ENCODE data around the gene SORL1-AS1.
A peak's percentile ranks its signal among the peaks of the same experiment; 100 is the strongest.

Gene SORL1-AS1

DNA sequence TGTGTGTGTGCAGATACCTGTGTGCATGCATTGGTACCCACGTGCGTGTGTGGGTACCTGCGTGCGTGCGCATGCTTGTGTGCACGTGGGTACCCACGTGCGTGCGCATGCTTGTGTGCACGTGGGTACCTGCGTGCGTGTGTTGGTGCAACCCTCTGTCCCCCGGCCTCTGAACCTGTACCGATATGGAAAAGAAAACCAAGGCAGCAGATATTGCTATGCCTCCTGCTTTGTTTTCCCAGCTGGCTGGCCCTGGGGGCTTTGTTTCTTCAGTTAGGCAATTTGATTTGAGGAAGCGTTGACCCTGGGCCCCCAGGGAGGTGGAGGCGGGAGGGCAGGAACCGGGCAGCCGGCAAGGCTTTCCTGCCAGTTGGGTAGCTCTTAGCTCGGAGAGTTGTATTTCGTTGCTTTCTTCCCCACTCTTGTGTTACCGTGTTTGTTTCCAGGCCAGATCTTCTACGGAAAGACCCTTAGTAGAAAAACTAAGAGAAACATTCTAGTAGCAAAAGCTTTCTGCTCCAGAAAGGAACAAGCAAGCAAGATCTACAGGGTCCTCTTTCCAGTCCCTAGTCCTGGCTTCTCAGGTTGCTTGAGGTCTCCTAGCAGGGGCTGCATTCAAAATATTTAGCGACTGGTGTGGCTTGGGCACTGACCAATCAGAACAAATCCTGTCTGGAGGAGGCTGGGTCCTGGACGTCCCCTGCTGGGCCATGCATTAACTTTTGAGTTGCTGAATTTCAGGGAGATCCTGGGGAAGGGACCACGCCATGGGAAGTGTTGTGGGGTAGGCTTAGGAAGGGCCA lies 26.3 kb upstream of the SORL1-AS1 start:
- no peak for DNase-seq (ENCODE audit: insufficient read length, low spot score)
- no peak for TF ChIP-seq POLR2A (IDR thresholded peaks at IDR 0.05; ENCODE audit: low read depth, low read length)
- no peak for TF ChIP-seq POU2F2 (IDR thresholded peaks at IDR 0.05; ENCODE audit: low read depth, low read length)
- TF ChIP-seq SPI1 (IDR thresholded peaks at IDR 0.05; ENCODE audit: low read depth, low read length) = no peak
- TF ChIP-seq POLR2AphosphoS5 (IDR thresholded peaks at IDR 0.05; ENCODE audit: low read depth, low read length) = no peak
- TF ChIP-seq PAX5 (IDR thresholded peaks at IDR 0.05; ENCODE audit: insufficient read depth, low read length, severe bottlenecking) = no peak
- no peak for TF ChIP-seq TAF1 (IDR thresholded peaks at IDR 0.05; ENCODE audit: low read depth, low read length)
- peak; percentile 9 for FAIRE-seq

DNA sequence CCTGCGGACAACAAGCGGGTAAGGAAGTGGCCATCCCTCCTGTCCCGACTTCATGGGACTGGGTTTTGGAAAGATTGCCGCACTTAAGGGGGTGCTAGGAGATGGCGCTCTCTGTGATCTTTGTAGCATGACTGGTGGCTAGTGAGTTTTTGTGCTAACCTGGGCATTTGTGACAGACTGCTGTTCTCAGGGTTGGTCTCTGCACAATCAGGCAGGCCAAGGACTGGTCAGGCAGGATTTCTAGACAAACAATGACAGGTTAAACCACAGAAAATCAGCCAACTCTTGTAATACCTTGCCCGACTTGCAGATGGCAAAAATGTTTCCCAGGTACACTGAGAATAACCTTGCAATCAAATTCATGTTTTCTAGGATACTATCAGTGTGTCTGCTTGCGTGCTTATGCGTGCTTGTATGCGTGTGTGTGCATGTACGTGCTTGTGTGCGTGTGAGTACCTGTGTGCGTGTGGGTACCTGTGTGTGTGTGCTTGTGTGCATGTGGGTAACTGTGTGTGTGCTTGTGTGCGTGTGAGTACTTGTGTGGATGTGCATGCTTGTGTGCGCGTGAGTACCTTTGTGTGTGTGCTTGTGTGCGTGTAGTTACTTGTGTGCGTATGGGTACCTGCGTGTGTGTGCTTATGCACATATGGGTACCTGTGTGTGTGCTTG lies 25.6 kb upstream of the SORL1-AS1 start:
- no peak for DNase-seq (ENCODE audit: insufficient read length, low spot score)
- peak; percentile 48; the same call in 1 of the 2 replicates for TF ChIP-seq POLR2AphosphoS5 (IDR thresholded peaks at IDR 0.05; ENCODE audit: low read depth, low read length)
- no peak for TF ChIP-seq TAF1 (IDR thresholded peaks at IDR 0.05; ENCODE audit: low read depth, low read length)
- no peak for TF ChIP-seq POU2F2 (IDR thresholded peaks at IDR 0.05; ENCODE audit: low read depth, low read length)
- TF ChIP-seq POLR2A (IDR thresholded peaks at IDR 0.05; ENCODE audit: low read depth, low read length) = no peak
- no peak for TF ChIP-seq PAX5 (IDR thresholded peaks at IDR 0.05; ENCODE audit: insufficient read depth, low read length, severe bottlenecking)
- peak; percentile 96 for FAIRE-seq

DNA sequence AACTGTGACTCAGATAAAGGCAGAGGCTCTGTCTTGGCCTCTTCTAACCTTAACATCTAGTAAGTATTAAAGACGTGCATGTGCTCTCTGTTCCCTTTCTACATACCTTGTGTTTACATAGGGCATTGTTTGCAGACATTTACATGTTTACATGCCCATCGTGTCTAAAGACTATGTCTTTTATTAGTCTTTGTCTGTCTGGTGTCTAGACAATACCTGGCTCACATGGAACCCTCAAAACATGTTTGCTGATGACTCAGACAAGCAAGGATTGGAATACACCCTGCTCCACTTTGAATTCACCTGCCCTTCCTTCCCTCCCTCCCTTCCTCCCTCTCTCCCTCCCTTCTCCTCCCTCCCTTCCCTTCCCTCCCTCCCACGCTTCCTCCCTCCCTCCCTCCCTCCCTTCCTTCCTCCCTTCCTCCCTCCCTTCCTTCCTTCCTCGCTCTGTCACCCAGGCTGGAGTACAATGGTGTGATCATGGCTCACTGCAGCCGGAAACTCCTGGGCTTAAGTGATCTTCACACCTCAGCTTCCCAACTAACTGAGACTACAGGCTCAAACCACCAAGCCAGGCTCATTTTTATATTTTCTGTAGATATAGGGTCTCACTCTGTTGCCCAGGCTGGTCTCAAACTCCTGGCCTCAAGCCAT lies 23.7 kb upstream of the SORL1-AS1 start:
- FAIRE-seq (peak; percentile 68), DNase-seq (ENCODE audit: insufficient read length, low spot score) (no peak)
- TF ChIP-seq POLR2AphosphoS5 (IDR thresholded peaks at IDR 0.05; ENCODE audit: low read depth, low read length) (no peak), POLR2A (IDR thresholded peaks at IDR 0.05; ENCODE audit: low read depth, low read length) (no peak), POU2F2 (IDR thresholded peaks at IDR 0.05; ENCODE audit: low read depth, low read length) (no peak), PAX5 (IDR thresholded peaks at IDR 0.05; ENCODE audit: insufficient read depth, low read length, severe bottlenecking) (no peak), TAF1 (IDR thresholded peaks at IDR 0.05; ENCODE audit: low read depth, low read length) (no peak), SPI1 (IDR thresholded peaks at IDR 0.05; ENCODE audit: low read depth, low read length) (no peak)

DNA sequence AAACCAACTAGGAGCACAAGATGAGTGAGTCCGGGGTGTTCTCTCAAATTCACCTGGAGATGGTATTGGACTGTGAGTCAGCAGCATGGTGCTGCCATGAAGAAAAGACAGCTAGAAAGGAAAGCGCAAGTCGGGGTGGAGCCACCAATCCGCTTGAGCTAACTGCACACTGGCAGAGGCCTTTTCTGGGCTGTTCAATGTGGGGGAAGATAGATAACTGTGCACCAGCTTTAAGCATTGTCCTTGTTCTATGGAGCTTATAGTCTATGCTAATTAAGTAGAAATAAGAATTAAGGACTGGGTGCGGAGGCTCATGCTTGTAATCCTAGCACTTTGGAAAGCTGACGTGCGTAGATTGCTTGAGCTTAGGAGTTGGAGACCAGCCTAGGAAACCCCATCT lies 21.9 kb upstream of the SORL1-AS1 start:
- FAIRE-seq (no peak), DNase-seq (ENCODE audit: insufficient read length, low spot score) (no peak)
- TF ChIP-seq POLR2AphosphoS5 (IDR thresholded peaks at IDR 0.05; ENCODE audit: low read depth, low read length) (no peak), POLR2A (IDR thresholded peaks at IDR 0.05; ENCODE audit: low read depth, low read length) (no peak), TAF1 (IDR thresholded peaks at IDR 0.05; ENCODE audit: low read depth, low read length) (no peak), PAX5 (IDR thresholded peaks at IDR 0.05; ENCODE audit: insufficient read depth, low read length, severe bottlenecking) (no peak), POU2F2 (IDR thresholded peaks at IDR 0.05; ENCODE audit: low read depth, low read length) (no peak), SPI1 (IDR thresholded peaks at IDR 0.05; ENCODE audit: low read depth, low read length) (no peak)

DNA sequence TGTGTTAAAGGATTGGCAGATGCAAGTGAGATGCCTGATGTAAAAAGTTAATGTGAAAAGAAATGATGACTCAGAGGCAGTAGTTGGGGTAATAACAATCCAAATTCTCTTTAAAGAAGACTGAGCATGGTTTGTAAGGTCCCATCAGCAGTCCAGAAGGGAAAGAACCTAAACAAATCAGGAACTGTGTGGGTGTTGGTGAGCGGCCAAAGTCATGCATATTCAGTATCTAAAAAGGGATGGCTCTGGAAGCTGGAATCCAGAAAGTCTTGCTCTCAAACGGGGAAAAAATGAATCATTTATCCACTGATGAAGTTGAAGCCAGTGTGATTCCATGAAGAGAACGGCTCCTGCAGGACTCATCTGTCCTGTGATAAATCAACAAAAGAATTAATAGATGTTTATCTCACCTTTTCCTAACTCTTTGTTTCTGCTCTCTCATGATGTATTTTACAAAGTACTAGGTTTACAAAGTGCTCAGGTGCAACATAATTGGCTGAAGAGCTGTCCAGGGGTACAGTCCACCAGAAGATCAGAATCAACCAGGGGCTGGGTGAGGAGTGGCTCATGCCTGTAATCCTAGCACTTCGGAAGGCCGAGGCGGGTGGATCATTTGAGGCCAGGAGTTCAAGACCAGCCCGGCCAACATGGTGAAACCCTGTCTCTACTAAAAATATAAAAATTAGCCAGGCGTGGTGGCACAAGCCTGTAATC lies 20.5 kb upstream of the SORL1-AS1 start:
- TF ChIP-seq POU2F2 (IDR thresholded peaks at IDR 0.05; ENCODE audit: low read depth, low read length) (peak; percentile 78), POLR2AphosphoS5 (IDR thresholded peaks at IDR 0.05; ENCODE audit: low read depth, low read length) (no peak)
- DNase-seq (ENCODE audit: insufficient read length, low spot score) = no peak
- no peak for FAIRE-seq

DNA sequence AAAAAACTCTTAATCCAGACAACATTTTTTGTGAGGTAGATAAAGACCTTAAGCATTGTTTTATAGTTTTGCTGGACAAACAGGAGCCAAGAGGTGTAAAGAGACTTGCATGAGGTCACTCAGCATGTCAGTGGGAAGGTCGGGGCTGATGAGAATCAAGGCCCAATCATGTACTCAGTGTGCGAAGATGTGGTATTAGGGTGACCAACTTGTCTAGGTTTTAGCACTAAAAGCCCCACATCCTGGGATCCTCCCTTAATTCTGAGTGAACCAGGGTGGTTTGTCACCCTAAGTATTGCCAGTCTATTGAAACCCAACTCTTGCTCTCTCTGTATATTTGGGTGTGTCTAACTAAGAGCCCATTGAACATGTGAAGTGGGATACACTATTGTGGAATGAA lies 19.5 kb upstream of the SORL1-AS1 start:
- no peak for DNase-seq (ENCODE audit: insufficient read length, low spot score)
- peak; percentile 69 for FAIRE-seq
- no peak for TF ChIP-seq POLR2A (IDR thresholded peaks at IDR 0.05; ENCODE audit: low read depth, low read length)

DNA sequence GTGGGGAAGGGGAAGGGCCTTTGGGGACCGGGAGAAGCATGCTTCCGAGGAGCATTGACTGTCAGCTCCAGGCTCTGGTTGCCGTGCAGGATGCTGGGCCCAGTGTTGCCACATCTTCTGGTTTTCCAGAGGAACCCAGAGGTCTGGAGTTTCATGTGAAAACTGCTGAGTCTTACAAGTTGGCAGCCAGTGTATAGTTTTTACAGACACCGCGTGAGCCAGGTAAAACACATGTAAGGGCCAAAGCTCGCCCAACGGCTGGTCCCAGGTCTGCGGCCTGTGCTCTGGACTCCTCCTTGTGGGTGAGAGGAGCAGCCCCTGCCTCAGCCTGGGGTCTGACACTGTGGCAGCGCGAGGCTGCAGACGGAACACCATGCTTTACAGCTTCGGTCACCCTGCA lies 18.4 kb upstream of the SORL1-AS1 start:
- FAIRE-seq (peak; percentile 68), DNase-seq (ENCODE audit: insufficient read length, low spot score) (no peak)
- TF ChIP-seq SPI1 (IDR thresholded peaks at IDR 0.05; ENCODE audit: low read depth, low read length) = no peak
- TF ChIP-seq POLR2AphosphoS5 (IDR thresholded peaks at IDR 0.05; ENCODE audit: low read depth, low read length) = no peak
- no peak for TF ChIP-seq PAX5 (IDR thresholded peaks at IDR 0.05; ENCODE audit: insufficient read depth, low read length, severe bottlenecking)
- TF ChIP-seq POU2F2 (IDR thresholded peaks at IDR 0.05; ENCODE audit: low read depth, low read length) = no peak

DNA sequence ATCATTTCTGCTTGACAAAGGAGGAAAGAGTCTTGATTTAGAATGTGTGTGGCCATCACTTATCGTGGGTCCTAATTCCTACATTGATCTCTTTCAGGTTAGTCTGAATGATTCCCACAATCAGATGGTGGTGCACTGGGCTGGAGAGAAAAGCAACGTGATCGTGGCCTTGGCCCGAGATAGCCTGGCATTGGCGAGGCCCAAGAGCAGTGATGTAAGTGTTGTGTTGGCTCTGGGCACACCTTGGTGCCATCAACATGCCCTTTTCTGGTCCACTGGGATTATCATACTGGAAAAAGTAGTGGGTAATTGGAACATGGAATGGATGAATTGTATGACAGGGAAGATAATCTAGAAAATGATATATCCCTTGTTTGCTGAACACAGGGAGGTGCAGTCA lies 17.1 kb upstream of the SORL1-AS1 start:
- DNase-seq (ENCODE audit: insufficient read length, low spot score) (no peak), FAIRE-seq (peak; percentile 84)
- TF ChIP-seq TAF1 (IDR thresholded peaks at IDR 0.05; ENCODE audit: low read depth, low read length) = no peak
- TF ChIP-seq PAX5 (IDR thresholded peaks at IDR 0.05; ENCODE audit: insufficient read depth, low read length, severe bottlenecking) = no peak
- TF ChIP-seq POU2F2 (IDR thresholded peaks at IDR 0.05; ENCODE audit: low read depth, low read length) = no peak
- TF ChIP-seq POLR2AphosphoS5 (IDR thresholded peaks at IDR 0.05; ENCODE audit: low read depth, low read length) = no peak
- no peak for TF ChIP-seq POLR2A (IDR thresholded peaks at IDR 0.05; ENCODE audit: low read depth, low read length)
- no peak for TF ChIP-seq SPI1 (IDR thresholded peaks at IDR 0.05; ENCODE audit: low read depth, low read length)

DNA sequence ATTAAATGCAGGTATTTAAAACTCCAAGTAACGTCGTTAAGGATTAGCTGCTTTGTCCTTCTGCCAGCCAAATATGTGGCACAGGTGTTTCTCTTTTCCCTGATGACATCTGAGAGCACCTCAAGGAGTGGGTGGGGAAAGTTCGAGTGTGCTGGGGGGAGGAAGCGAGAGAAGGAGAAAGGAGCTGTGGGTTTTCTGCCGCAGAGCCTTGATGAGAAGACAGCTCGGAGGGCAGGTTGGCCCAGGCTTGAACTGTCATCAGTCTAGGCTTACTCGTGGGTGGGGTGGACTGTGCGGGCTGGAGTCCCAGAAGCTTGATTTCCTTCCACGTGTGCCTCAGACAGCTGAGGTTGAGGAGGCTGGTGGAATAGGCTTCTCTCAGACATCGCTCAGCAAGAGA lies 15.2 kb upstream of the SORL1-AS1 start:
- FAIRE-seq = peak; percentile 99
- DNase-seq (ENCODE audit: insufficient read length, low spot score) = no peak
- TF ChIP-seq POU2F2 (IDR thresholded peaks at IDR 0.05; ENCODE audit: low read depth, low read length) (peak; percentile 86), SPI1 (IDR thresholded peaks at IDR 0.05; ENCODE audit: low read depth, low read length) (peak; percentile 94), POLR2A (IDR thresholded peaks at IDR 0.05; ENCODE audit: low read depth, low read length) (peak; percentile 73), PAX5 (IDR thresholded peaks at IDR 0.05; ENCODE audit: insufficient read depth, low read length, severe bottlenecking) (peak; percentile 3), POLR2AphosphoS5 (IDR thresholded peaks at IDR 0.05; ENCODE audit: low read depth, low read length) (peak; percentile 78; the same call in 1 of the 2 replicates), TAF1 (IDR thresholded peaks at IDR 0.05; ENCODE audit: low read depth, low read length) (no peak)

Measured in GM12891 (cell line).